ENCODE data around the gene MYOZ2.

Gene MYOZ2
- 0 to 0.17 (median 0.09) reads per million in 3 donors for total RNA-seq

GRCh38 chr4:119135721-119136121, at the start of gene MYOZ2:
MYOZ2 (plus strand) TSS chr4:119135832; CDS start chr4:119136526, 694 bp downstream.
- Histone ChIP-seq H3K27ac (ENCODE audit: insufficient read depth, low read length, poor library complexity, severe bottlenecking) (no peak within 1 kb of the TSS), H3K36me3 (ENCODE audit: control insufficient read depth, insufficient read depth, low read length) (no peaks in the 10 kb centered on the region), H3K27me3 (replicated peaks; ENCODE audit: control insufficient read depth, insufficient read depth, low read length, poor library complexity, severe bottlenecking) (no peaks in the 10 kb centered on the region), H3K4me1 (ENCODE audit: control insufficient read depth, insufficient read depth, low read length, poor library complexity, severe bottlenecking) (peaks cover 25% of the 10 kb centered on the region), H3K9me3 (ENCODE audit: control insufficient read depth, low read length) (no peaks in the 10 kb centered on the region), H3K4me3 (ENCODE audit: insufficient read depth, low read depth, low read length, poor library complexity, severe bottlenecking) (no peak within 1 kb of the TSS)
- DNase-seq: no peak

GRCh38 chr4:119087121-119087520, 48.5 kb upstream of the MYOZ2 start:
- no peaks in the 10 kb centered on the region for H3K27me3 ChIP-seq (replicated peaks; ENCODE audit: control insufficient read depth, insufficient read depth, low read length, poor library complexity, severe bottlenecking)
- H3K4me3 ChIP-seq (ENCODE audit: insufficient read depth, low read depth, low read length, poor library complexity, severe bottlenecking): no peak overlapping the region

GRCh38 chr4:119087656-119088055, 48.0 kb upstream of the MYOZ2 start:
- DNase-seq: no peak
- Histone ChIP-seq H3K36me3 (ENCODE audit: control insufficient read depth, insufficient read depth, low read length) (no peaks in the 10 kb centered on the region), H3K27ac (ENCODE audit: insufficient read depth, low read length, poor library complexity, severe bottlenecking) (no peak overlapping the region)

More at GRCh38 chr4:119087121-119087520, 48.5 kb upstream of the MYOZ2 start:
- no peaks in the 10 kb centered on the region for H3K36me3 ChIP-seq (ENCODE audit: control insufficient read depth, insufficient read depth, low read length)
- H3K9me3 ChIP-seq (ENCODE audit: control insufficient read depth, low read length): no peaks in the 10 kb centered on the region
- no peak for DNase-seq
- no peaks in the 10 kb centered on the region for H3K4me1 ChIP-seq (ENCODE audit: control insufficient read depth, insufficient read depth, low read length, poor library complexity, severe bottlenecking)
- no peak overlapping the region for H3K27ac ChIP-seq (ENCODE audit: insufficient read depth, low read length, poor library complexity, severe bottlenecking)

GRCh38 chr4:119093042-119093827, 42.4 kb upstream of the MYOZ2 start:
- Histone ChIP-seq H3K4me3 (ENCODE audit: insufficient read depth, low read depth, low read length, poor library complexity, severe bottlenecking) (no peak overlapping the region), H3K27me3 (replicated peaks; ENCODE audit: control insufficient read depth, insufficient read depth, low read length, poor library complexity, severe bottlenecking) (no peaks in the 10 kb centered on the region), H3K9me3 (ENCODE audit: control insufficient read depth, low read length) (no peaks in the 10 kb centered on the region), H3K36me3 (ENCODE audit: control insufficient read depth, insufficient read depth, low read length) (no peaks in the 10 kb centered on the region), H3K27ac (ENCODE audit: insufficient read depth, low read length, poor library complexity, severe bottlenecking) (no peak overlapping the region), H3K4me1 (ENCODE audit: control insufficient read depth, insufficient read depth, low read length, poor library complexity, severe bottlenecking) (no peaks in the 10 kb centered on the region)
- no peak for DNase-seq

More at GRCh38 chr4:119087656-119088055, 48.0 kb upstream of the MYOZ2 start:
- no peak overlapping the region for H3K4me3 ChIP-seq (ENCODE audit: insufficient read depth, low read depth, low read length, poor library complexity, severe bottlenecking)
- no peaks in the 10 kb centered on the region for H3K9me3 ChIP-seq (ENCODE audit: control insufficient read depth, low read length)
- H3K27me3 ChIP-seq (replicated peaks; ENCODE audit: control insufficient read depth, insufficient read depth, low read length, poor library complexity, severe bottlenecking): no peaks in the 10 kb centered on the region
- H3K4me1 ChIP-seq (ENCODE audit: control insufficient read depth, insufficient read depth, low read length, poor library complexity, severe bottlenecking): no peaks in the 10 kb centered on the region

- no peaks in the 10 kb centered on the region for H3K4me1 ChIP-seq (ENCODE audit: control insufficient read depth, insufficient read depth, low read length, poor library complexity, severe bottlenecking)
- no peak overlapping the region for H3K4me3 ChIP-seq (ENCODE audit: insufficient read depth, low read depth, low read length, poor library complexity, severe bottlenecking)
- no peaks in the 10 kb centered on the region for H3K9me3 ChIP-seq (ENCODE audit: control insufficient read depth, low read length)
- no peak for DNase-seq
- no peaks in the 10 kb centered on the region for H3K36me3 ChIP-seq (ENCODE audit: control insufficient read depth, insufficient read depth, low read length)
- H3K27ac ChIP-seq (ENCODE audit: insufficient read depth, low read length, poor library complexity, severe bottlenecking): no peak overlapping the region
- H3K27me3 ChIP-seq (replicated peaks; ENCODE audit: control insufficient read depth, insufficient read depth, low read length, poor library complexity, severe bottlenecking): no peaks in the 10 kb centered on the region
Observed at GRCh38 chr4:119097282-119097900, 38.2 kb upstream of the MYOZ2 start.

- DNase-seq: no peak
- no peaks in the 10 kb centered on the region for H3K27me3 ChIP-seq (replicated peaks; ENCODE audit: control insufficient read depth, insufficient read depth, low read length, poor library complexity, severe bottlenecking)
Observed at GRCh38 chr4:119098306-119098705, 37.3 kb upstream of the MYOZ2 start.

DNA sequence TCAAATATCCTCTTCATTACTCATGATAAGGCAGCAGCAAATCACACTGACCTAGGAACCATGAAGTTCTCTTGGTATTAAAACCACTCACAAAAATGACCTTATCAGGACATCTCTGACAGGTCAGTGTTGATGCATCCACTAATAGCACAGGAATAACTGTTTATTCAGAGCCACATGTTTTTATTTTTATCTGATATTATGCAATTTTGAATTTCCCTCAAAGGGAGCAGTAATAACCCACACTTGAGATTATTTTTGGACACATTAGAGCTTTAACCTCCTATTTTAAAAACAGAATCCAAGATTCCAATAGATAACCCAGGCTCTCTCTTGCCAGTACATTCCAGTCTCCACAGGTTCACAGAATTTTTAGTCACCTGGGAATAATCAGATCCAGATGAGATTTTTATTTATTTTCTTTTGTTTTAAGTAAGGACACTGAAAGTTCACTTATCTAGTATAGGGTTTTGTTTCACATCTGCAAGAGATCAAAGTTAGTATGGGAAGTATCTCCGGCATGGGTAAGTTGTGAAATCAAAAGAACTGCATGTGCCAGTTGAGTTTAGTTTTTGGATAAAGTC, 36.3 kb upstream of the MYOZ2 start:
- Histone ChIP-seq H3K27me3 (replicated peaks; ENCODE audit: control insufficient read depth, insufficient read depth, low read length, poor library complexity, severe bottlenecking) (no peaks in the 10 kb centered on the region), H3K9me3 (ENCODE audit: control insufficient read depth, low read length) (no peaks in the 10 kb centered on the region), H3K4me1 (ENCODE audit: control insufficient read depth, insufficient read depth, low read length, poor library complexity, severe bottlenecking) (no peaks in the 10 kb centered on the region), H3K4me3 (ENCODE audit: insufficient read depth, low read depth, low read length, poor library complexity, severe bottlenecking) (no peak overlapping the region), H3K27ac (ENCODE audit: insufficient read depth, low read length, poor library complexity, severe bottlenecking) (no peak overlapping the region), H3K36me3 (ENCODE audit: control insufficient read depth, insufficient read depth, low read length) (no peaks in the 10 kb centered on the region)
- DNase-seq: no peak

More at GRCh38 chr4:119098306-119098705, 37.3 kb upstream of the MYOZ2 start:
- H3K27ac ChIP-seq (ENCODE audit: insufficient read depth, low read length, poor library complexity, severe bottlenecking): no peak overlapping the region
- no peaks in the 10 kb centered on the region for H3K9me3 ChIP-seq (ENCODE audit: control insufficient read depth, low read length)
- H3K4me3 ChIP-seq (ENCODE audit: insufficient read depth, low read depth, low read length, poor library complexity, severe bottlenecking): no peak overlapping the region
- no peaks in the 10 kb centered on the region for H3K4me1 ChIP-seq (ENCODE audit: control insufficient read depth, insufficient read depth, low read length, poor library complexity, severe bottlenecking)
- no peaks in the 10 kb centered on the region for H3K36me3 ChIP-seq (ENCODE audit: control insufficient read depth, insufficient read depth, low read length)

DNA sequence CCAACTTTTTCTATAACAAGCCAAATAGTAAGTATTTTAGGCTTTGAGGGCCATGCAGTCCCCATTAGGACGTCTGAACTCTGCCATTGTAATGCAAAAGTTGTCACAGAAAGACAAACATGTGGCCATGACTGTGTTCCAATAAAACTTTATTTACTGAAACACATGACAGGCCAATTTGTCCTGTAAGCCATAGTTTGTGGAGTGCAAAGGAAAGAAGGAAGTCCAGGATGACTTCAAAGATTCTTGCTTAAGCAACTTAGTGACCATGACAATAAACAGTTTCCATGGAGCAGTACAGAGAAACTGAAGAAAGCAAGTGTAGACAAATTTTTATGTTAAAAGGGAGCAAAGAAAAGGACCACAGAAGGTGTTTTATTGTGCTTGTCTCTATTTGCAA, 35.0 kb upstream of the MYOZ2 start:
- Histone ChIP-seq H3K9me3 (ENCODE audit: control insufficient read depth, low read length) (no peaks in the 10 kb centered on the region), H3K4me1 (ENCODE audit: control insufficient read depth, insufficient read depth, low read length, poor library complexity, severe bottlenecking) (no peaks in the 10 kb centered on the region), H3K27ac (ENCODE audit: insufficient read depth, low read length, poor library complexity, severe bottlenecking) (no peak overlapping the region), H3K27me3 (replicated peaks; ENCODE audit: control insufficient read depth, insufficient read depth, low read length, poor library complexity, severe bottlenecking) (no peaks in the 10 kb centered on the region), H3K4me3 (ENCODE audit: insufficient read depth, low read depth, low read length, poor library complexity, severe bottlenecking) (no peak overlapping the region), H3K36me3 (ENCODE audit: control insufficient read depth, insufficient read depth, low read length) (no peaks in the 10 kb centered on the region)
- no peak for DNase-seq

DNA sequence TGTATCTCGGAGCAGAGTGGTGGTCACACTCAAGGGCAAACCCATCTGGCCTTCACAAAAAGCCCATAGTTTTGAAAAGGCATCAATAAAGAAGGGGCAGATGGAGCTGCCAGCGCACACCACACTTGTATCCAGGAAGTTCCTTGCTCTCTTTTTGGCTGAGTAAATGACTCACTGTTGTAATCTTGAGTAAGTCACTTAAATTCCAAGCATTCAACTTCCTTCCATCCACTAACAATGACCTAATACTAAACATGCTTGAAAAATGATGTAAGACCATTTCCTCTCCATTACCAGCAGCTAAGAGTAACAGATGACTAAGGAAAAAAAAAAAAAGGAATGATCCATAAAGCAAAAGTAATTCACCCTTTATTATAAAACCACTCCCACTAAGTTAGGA, 32.4 kb upstream of the MYOZ2 start:
- DNase-seq: no peak
- H3K4me1 ChIP-seq (ENCODE audit: control insufficient read depth, insufficient read depth, low read length, poor library complexity, severe bottlenecking): no peaks in the 10 kb centered on the region
- H3K9me3 ChIP-seq (ENCODE audit: control insufficient read depth, low read length): no peaks in the 10 kb centered on the region
- no peak overlapping the region for H3K4me3 ChIP-seq (ENCODE audit: insufficient read depth, low read depth, low read length, poor library complexity, severe bottlenecking)
- no peaks in the 10 kb centered on the region for H3K36me3 ChIP-seq (ENCODE audit: control insufficient read depth, insufficient read depth, low read length)
- H3K27me3 ChIP-seq (replicated peaks; ENCODE audit: control insufficient read depth, insufficient read depth, low read length, poor library complexity, severe bottlenecking): no peaks in the 10 kb centered on the region
- no peak overlapping the region for H3K27ac ChIP-seq (ENCODE audit: insufficient read depth, low read length, poor library complexity, severe bottlenecking)
